Measurements from ENCODE around the gene IKZF5. TPM values are rescaled to one million over a fixed set of nuclear protein-coding genes. Genes with fewer than 3 reads are reported as not detected.

The IKZF5 gene
- total RNA-seq, 2 experiments from 2014 or later, result 16.6 to 19.7 TPM

GRCh38 chr10:123000155-123000554 lies 8.4 kb downstream of the IKZF5 start:
- peaks cover 36% of the 10 kb centered on the region for H3K4me1 Mint-ChIP-seq
- H3K36me3 Mint-ChIP-seq, result peaks cover 26% of the 10 kb centered on the region
- H3K27me3 Mint-ChIP-seq, result no peaks in the 10 kb centered on the region
- no peak overlapping the region for H3K4me3 Mint-ChIP-seq
- H3K27ac Mint-ChIP-seq, result no peak overlapping the region
- DNase-seq, result no peak
- no peaks in the 10 kb centered on the region for H3K9me3 Mint-ChIP-seq

GRCh38 chr10:122999347-122999746 lies 9.2 kb downstream of the IKZF5 start:
- no peak for DNase-seq
- Mint-ChIP-seq H3K27ac (peak overlapping the region; percentile 42), H3K27me3 (no peaks in the 10 kb centered on the region), H3K36me3 (peaks cover 26% of the 10 kb centered on the region), H3K4me1 (peaks cover 32% of the 10 kb centered on the region), H3K9me3 (no peaks in the 10 kb centered on the region), H3K4me3 (no peak overlapping the region)

GRCh38 chr10:122998934-122999333 lies 9.7 kb downstream of the IKZF5 start:
- Mint-ChIP-seq H3K27me3 (no peaks in the 10 kb centered on the region), H3K4me3 (no peak overlapping the region), H3K36me3 (peaks cover 28% of the 10 kb centered on the region), H3K9me3 (no peaks in the 10 kb centered on the region), H3K4me1 (peaks cover 29% of the 10 kb centered on the region), H3K27ac (no peak overlapping the region)
- no peak for DNase-seq

- no peak for DNase-seq
- no peak overlapping the region for H3K27ac Mint-ChIP-seq
- no peak overlapping the region for H3K4me3 Mint-ChIP-seq
- H3K36me3 Mint-ChIP-seq, result peaks cover 25% of the 10 kb centered on the region
- H3K9me3 Mint-ChIP-seq, result no peaks in the 10 kb centered on the region
- peaks cover 25% of the 10 kb centered on the region for H3K4me1 Mint-ChIP-seq
- no peaks in the 10 kb centered on the region for H3K27me3 Mint-ChIP-seq
Observed at GRCh38 chr10:122998360-122998917, 10.2 kb downstream of the IKZF5 start.

GRCh38 chr10:122997864-122998263 lies 10.7 kb downstream of the IKZF5 start:
- H3K27ac Mint-ChIP-seq, result peak overlapping the region; percentile 10
- no peak for DNase-seq
- H3K36me3 Mint-ChIP-seq, result peaks cover 24% of the 10 kb centered on the region

GRCh38 chr10:122995936-122996335 lies 12.7 kb downstream of the IKZF5 start:
- no peak overlapping the region for H3K27ac Mint-ChIP-seq
- H3K27me3 Mint-ChIP-seq, result no peaks in the 10 kb centered on the region
- DNase-seq, result no peak
- H3K4me1 Mint-ChIP-seq, result peaks cover 25% of the 10 kb centered on the region
- peaks cover 15% of the 10 kb centered on the region for H3K36me3 Mint-ChIP-seq
- H3K9me3 Mint-ChIP-seq, result no peaks in the 10 kb centered on the region
- no peak overlapping the region for H3K4me3 Mint-ChIP-seq

More at GRCh38 chr10:122997864-122998263, 10.7 kb downstream of the IKZF5 start:
- H3K27me3 Mint-ChIP-seq, result no peaks in the 10 kb centered on the region
- H3K4me3 Mint-ChIP-seq, result no peak overlapping the region
- peaks cover 25% of the 10 kb centered on the region for H3K4me1 Mint-ChIP-seq
- H3K9me3 Mint-ChIP-seq, result no peaks in the 10 kb centered on the region

- H3K27me3 Mint-ChIP-seq, result no peaks in the 10 kb centered on the region
- DNase-seq, result no peak
- H3K9me3 Mint-ChIP-seq, result no peaks in the 10 kb centered on the region
- H3K4me3 Mint-ChIP-seq, result no peak overlapping the region
- H3K36me3 Mint-ChIP-seq, result peaks cover 10% of the 10 kb centered on the region
- H3K4me1 Mint-ChIP-seq, result peaks cover 11% of the 10 kb centered on the region
- no peak overlapping the region for H3K27ac Mint-ChIP-seq
Observed at GRCh38 chr10:122993797-122994336, 14.7 kb downstream of the IKZF5 start.

GRCh38 chr10:122992031-122992585 lies 16.5 kb downstream of the IKZF5 start:
- no peaks in the 10 kb centered on the region for H3K9me3 Mint-ChIP-seq
- H3K4me3 Mint-ChIP-seq, result no peak overlapping the region
- peaks cover 9% of the 10 kb centered on the region for H3K36me3 Mint-ChIP-seq
- H3K27me3 Mint-ChIP-seq, result no peaks in the 10 kb centered on the region
- H3K4me1 Mint-ChIP-seq, result peaks cover 8% of the 10 kb centered on the region
- no peak for DNase-seq
- H3K27ac Mint-ChIP-seq, result peak overlapping the region; percentile 54

GRCh38 chr10:122990278-122990677 lies 18.3 kb downstream of the IKZF5 start:
- H3K9me3 Mint-ChIP-seq, result no peaks in the 10 kb centered on the region
- H3K4me3 Mint-ChIP-seq, result no peak overlapping the region
- H3K27me3 Mint-ChIP-seq, result no peaks in the 10 kb centered on the region
- H3K4me1 Mint-ChIP-seq, result peaks cover 8% of the 10 kb centered on the region
- no peak for DNase-seq
- peak overlapping the region; percentile 57 for H3K27ac Mint-ChIP-seq
- peaks cover 10% of the 10 kb centered on the region for H3K36me3 Mint-ChIP-seq

- DNase-seq, result no peak
- no peaks in the 10 kb centered on the region for H3K9me3 Mint-ChIP-seq
- peaks cover 5% of the 10 kb centered on the region for H3K36me3 Mint-ChIP-seq
- peaks cover 8% of the 10 kb centered on the region for H3K4me1 Mint-ChIP-seq
- H3K27ac Mint-ChIP-seq, result no peak overlapping the region
- no peaks in the 10 kb centered on the region for H3K27me3 Mint-ChIP-seq
- H3K4me3 Mint-ChIP-seq, result no peak overlapping the region
Observed at GRCh38 chr10:122988501-122988900, 20.1 kb downstream of the IKZF5 start.

GRCh38 chr10:122986335-122986734 lies 22.3 kb downstream of the IKZF5 start:
- H3K9me3 Mint-ChIP-seq, result no peaks in the 10 kb centered on the region
- H3K27ac Mint-ChIP-seq, result no peak overlapping the region
- peaks cover 9% of the 10 kb centered on the region for H3K36me3 Mint-ChIP-seq
- H3K4me3 Mint-ChIP-seq, result no peak overlapping the region
- H3K4me1 Mint-ChIP-seq, result peaks cover 9% of the 10 kb centered on the region
- no peaks in the 10 kb centered on the region for H3K27me3 Mint-ChIP-seq
- no peak for DNase-seq

- H3K27me3 Mint-ChIP-seq, result no peaks in the 10 kb centered on the region
- no peak overlapping the region for H3K4me3 Mint-ChIP-seq
- peaks cover 15% of the 10 kb centered on the region for H3K4me1 Mint-ChIP-seq
- peaks cover 9% of the 10 kb centered on the region for H3K36me3 Mint-ChIP-seq
- H3K27ac Mint-ChIP-seq, result no peak overlapping the region
- no peak for DNase-seq
- H3K9me3 Mint-ChIP-seq, result no peaks in the 10 kb centered on the region
Observed at GRCh38 chr10:122984708-122985107, 23.9 kb downstream of the IKZF5 start.

- no peak for DNase-seq
- H3K27me3 Mint-ChIP-seq, result no peaks in the 10 kb centered on the region
- peaks cover 9% of the 10 kb centered on the region for H3K36me3 Mint-ChIP-seq
- H3K4me1 Mint-ChIP-seq, result peaks cover 16% of the 10 kb centered on the region
- no peak overlapping the region for H3K4me3 Mint-ChIP-seq
- H3K27ac Mint-ChIP-seq, result no peak overlapping the region
- no peaks in the 10 kb centered on the region for H3K9me3 Mint-ChIP-seq
Observed at GRCh38 chr10:122983898-122984297, 24.7 kb downstream of the IKZF5 start.

- Mint-ChIP-seq H3K4me3 (peak overlapping the region; percentile 85), H3K36me3 (peaks cover 4% of the 10 kb centered on the region), H3K4me1 (peaks cover 13% of the 10 kb centered on the region), H3K27me3 (no peaks in the 10 kb centered on the region), H3K9me3 (no peaks in the 10 kb centered on the region), H3K27ac (peak overlapping the region; percentile 96)
- no peak for DNase-seq
Observed at GRCh38 chr10:122981066-122981464, 27.5 kb downstream of the IKZF5 start.

GRCh38 chr10:122980209-122981065 lies 28.2 kb downstream of the IKZF5 start, which contains the start of gene PSTK:
Gene PSTK (plus strand): TSS chr10:122980401. CDS start chr10:122980480, 79 bp downstream.
- DNase-seq, result peak; percentile 88
- peak within 1 kb of the TSS; percentile 85 for H3K4me3 Mint-ChIP-seq
- H3K36me3 Mint-ChIP-seq, result peaks cover 4% of the 10 kb centered on the region
- H3K4me1 Mint-ChIP-seq, result peaks cover 13% of the 10 kb centered on the region
- H3K27me3 Mint-ChIP-seq, result no peaks in the 10 kb centered on the region
- H3K27ac Mint-ChIP-seq, result peak within 1 kb of the TSS; percentile 96
- H3K9me3 Mint-ChIP-seq, result no peaks in the 10 kb centered on the region

Measured in activated naive CD8-positive, alpha-beta T cell treated with anti-CD3 and anti-CD28 coated beads for 36 hours (primary cell).